Measurements from ENCODE around the gene INTS6. TPM values are rescaled to one million over a fixed set of nuclear protein-coding genes. Genes with fewer than 3 reads are reported as not detected.

Gene INTS6
- polyA plus RNA-seq, 1 donor (not counting 4 experiments of a cell fraction or from before 2014, with no cell fraction given): 44.2 TPM

DNA sequence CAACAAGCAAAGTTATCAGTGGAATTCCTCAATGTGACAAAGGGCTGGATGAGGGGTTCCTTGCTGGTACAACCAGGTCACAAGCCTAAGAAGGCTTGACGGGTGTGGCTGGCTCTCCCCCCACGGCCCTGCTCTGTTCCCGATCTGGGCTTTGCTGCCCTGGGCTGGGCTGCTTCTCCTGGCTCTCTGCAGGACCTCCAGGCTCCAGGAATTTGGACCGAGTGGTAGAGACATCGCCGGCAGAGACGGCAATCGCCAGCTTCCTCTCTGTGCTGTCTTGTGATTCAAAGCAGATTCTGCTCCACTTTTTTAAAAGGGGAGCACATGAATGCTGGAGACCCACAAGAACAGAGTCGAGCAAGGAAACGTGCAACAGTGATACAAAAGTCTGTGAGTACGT, 113.5 kb downstream of the INTS6 start, which contains the start of gene SERPINE3:
Gene SERPINE3 (plus strand): TSS at position 338 of the 400 bp plus-strand sequence. CDS start 1,401 bp downstream, outside the sequence.
- no peaks in the 10 kb centered on the region for H3K4me1 ChIP-seq (ENCODE audit: control insufficient read depth, extremely low read depth, insufficient read depth, low read length)
- no peak within 1 kb of the TSS for H3K4me2 ChIP-seq (ENCODE audit: control insufficient read depth, extremely low read depth, insufficient read depth, low read depth, low read length)
- no peak within 1 kb of the TSS for H3K27ac ChIP-seq (ENCODE audit: control insufficient read depth, insufficient read depth, low read length)
- H3K4me3 ChIP-seq (ENCODE audit: control insufficient read depth in 2 of 3, extremely low read depth in 1 of 3, insufficient read depth in 2 of 3, low read depth in 1 of 3, low read length in 3 of 3): no peak within 1 kb of the TSS
- no peaks in the 10 kb centered on the region for H4K20me1 ChIP-seq (ENCODE audit: control insufficient read depth, extremely low read depth, insufficient read depth, low read length)
- no peaks in the 10 kb centered on the region for H3K27me3 ChIP-seq (ENCODE audit: control insufficient read depth, extremely low read depth, insufficient read depth, low read length)
- dilution Hi-C loops (cut with MboI; ENCODE audit: extremely low pct_ligation_motif_present, low sequenced_read_pairs): no loop called here
- peaks cover 0 to 2% of the 10 kb centered on the region in 2 experiments for H3K36me3 ChIP-seq (ENCODE audit: control insufficient read depth in 2 of 2, extremely low read depth in 1 of 2, insufficient read depth in 2 of 2, low read length in 2 of 2)
- TF ChIP-seq, protein P1, sequence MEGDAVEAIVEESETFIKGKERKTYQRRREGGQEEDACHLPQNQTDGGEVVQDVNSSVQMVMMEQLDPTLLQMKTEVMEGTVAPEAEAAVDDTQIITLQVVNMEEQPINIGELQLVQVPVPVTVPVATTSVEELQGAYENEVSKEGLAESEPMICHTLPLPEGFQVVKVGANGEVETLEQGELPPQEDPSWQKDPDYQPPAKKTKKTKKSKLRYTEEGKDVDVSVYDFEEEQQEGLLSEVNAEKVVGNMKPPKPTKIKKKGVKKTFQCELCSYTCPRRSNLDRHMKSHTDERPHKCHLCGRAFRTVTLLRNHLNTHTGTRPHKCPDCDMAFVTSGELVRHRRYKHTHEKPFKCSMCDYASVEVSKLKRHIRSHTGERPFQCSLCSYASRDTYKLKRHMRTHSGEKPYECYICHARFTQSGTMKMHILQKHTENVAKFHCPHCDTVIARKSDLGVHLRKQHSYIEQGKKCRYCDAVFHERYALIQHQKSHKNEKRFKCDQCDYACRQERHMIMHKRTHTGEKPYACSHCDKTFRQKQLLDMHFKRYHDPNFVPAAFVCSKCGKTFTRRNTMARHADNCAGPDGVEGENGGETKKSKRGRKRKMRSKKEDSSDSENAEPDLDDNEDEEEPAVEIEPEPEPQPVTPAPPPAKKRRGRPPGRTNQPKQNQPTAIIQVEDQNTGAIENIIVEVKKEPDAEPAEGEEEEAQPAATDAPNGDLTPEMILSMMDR (optimal IDR thresholded peaks at IDR 0.05 in 1 of 3, IDR thresholded peaks at IDR 0.05 in 1 of 3, conservative IDR thresholded peaks at IDR 0.05 in 1 of 3; ENCODE audit: extremely low read depth in 1 of 3, insufficient read depth in 2 of 3, low read length in 3 of 3): no peak
- no peak for TF ChIP-seq EZH2 (IDR thresholded peaks at IDR 0.05; ENCODE audit: low read length)
- no peaks in the 10 kb centered on the region for H3K79me2 ChIP-seq (ENCODE audit: control insufficient read depth, insufficient read depth, low read length)
- no peaks in the 10 kb centered on the region for H3K9me3 ChIP-seq (ENCODE audit: control insufficient read depth, low read depth, low read length)
- no peaks in the 10 kb centered on the region for H3K9me1 ChIP-seq (ENCODE audit: control insufficient read depth, extremely low read depth, insufficient read depth, low read length)
- no peak within 1 kb of the TSS for H3K9ac ChIP-seq (ENCODE audit: control insufficient read depth, extremely low read depth, insufficient read depth, low read length)
- no peak within 1 kb of the TSS for H2AFZ ChIP-seq (ENCODE audit: control insufficient read depth, low read length)
- no peak for DNase-seq (ENCODE audit: low read depth, low spot score)
- FAIRE-seq: no peak

DNA sequence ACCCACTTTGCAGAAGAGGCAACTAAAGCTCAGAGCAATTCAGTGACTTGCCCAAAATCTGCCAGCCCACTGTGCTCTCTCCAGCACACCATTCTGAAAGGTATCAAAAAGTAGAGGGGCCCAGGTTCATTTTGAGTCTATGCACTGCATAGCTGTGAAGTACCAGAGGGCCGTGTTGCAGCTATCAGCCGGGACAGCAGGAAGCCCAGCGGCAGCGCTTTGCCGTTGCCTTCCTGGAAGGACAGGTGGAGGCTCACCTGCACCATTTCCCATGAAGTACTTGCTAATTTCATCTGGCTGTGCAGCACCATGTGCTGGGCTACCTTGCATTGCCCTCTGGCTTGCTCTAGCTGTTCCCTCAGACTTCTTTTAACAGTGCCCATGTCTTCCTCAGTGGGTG, 116.1 kb downstream of the INTS6 start:
- Histone ChIP-seq H3K27me3 (ENCODE audit: control insufficient read depth, extremely low read depth, insufficient read depth, low read length) (no peaks in the 10 kb centered on the region), H3K9ac (ENCODE audit: control insufficient read depth, extremely low read depth, insufficient read depth, low read length) (no peak overlapping the region), H3K9me1 (ENCODE audit: control insufficient read depth, extremely low read depth, insufficient read depth, low read length) (no peaks in the 10 kb centered on the region), H3K4me2 (ENCODE audit: control insufficient read depth, extremely low read depth, insufficient read depth, low read depth, low read length) (no peak overlapping the region), H4K20me1 (ENCODE audit: control insufficient read depth, extremely low read depth, insufficient read depth, low read length) (no peaks in the 10 kb centered on the region), H3K4me1 (ENCODE audit: control insufficient read depth, extremely low read depth, insufficient read depth, low read length) (no peaks in the 10 kb centered on the region), H3K27ac (ENCODE audit: control insufficient read depth, insufficient read depth, low read length) (no peak overlapping the region), H3K36me3 (ENCODE audit: control insufficient read depth in 2 of 2, extremely low read depth in 1 of 2, insufficient read depth in 2 of 2, low read length in 2 of 2) (no peaks in the 10 kb centered on the region), H3K4me3 (ENCODE audit: control insufficient read depth in 2 of 3, extremely low read depth in 1 of 3, insufficient read depth in 2 of 3, low read depth in 1 of 3, low read length in 3 of 3) (no peak overlapping the region), H3K79me2 (ENCODE audit: control insufficient read depth, insufficient read depth, low read length) (no peaks in the 10 kb centered on the region), H2AFZ (ENCODE audit: control insufficient read depth, low read length) (no peak overlapping the region), H3K9me3 (ENCODE audit: control insufficient read depth, low read depth, low read length) (no peaks in the 10 kb centered on the region)
- DNase-seq (ENCODE audit: low read depth, low spot score): no peak
- no peak for TF ChIP-seq EZH2 (IDR thresholded peaks at IDR 0.05; ENCODE audit: low read length)
- TF ChIP-seq, protein P1 (optimal IDR thresholded peaks at IDR 0.05 in 1 of 3, IDR thresholded peaks at IDR 0.05 in 1 of 3, conservative IDR thresholded peaks at IDR 0.05 in 1 of 3; ENCODE audit: extremely low read depth in 1 of 3, insufficient read depth in 2 of 3, low read length in 3 of 3): no peak
- FAIRE-seq: no peak
- dilution Hi-C loops (cut with MboI; ENCODE audit: extremely low pct_ligation_motif_present, low sequenced_read_pairs): no loop called here

Data from keratinocyte (primary cell).